ENCODE measurements around the gene TGM3. TPM values are rescaled to one million over a fixed set of nuclear protein-coding genes. Genes with fewer than 3 reads are reported as not detected.
A peak's percentile ranks its signal among the peaks of the same experiment; 100 is the strongest.

Gene TGM3
- polyA plus RNA-seq, 3 donors: not detected

- H2AFZ ChIP-seq (ENCODE audit: insufficient read depth, low read depth, low read length, poor library complexity, severe bottlenecking): no peak overlapping the region
- H3K36me3 ChIP-seq (replicated peaks in 1 of 2; ENCODE audit: control insufficient read depth in 1 of 2, insufficient read depth in 2 of 2, low read length in 2 of 2): no peaks in the 10 kb centered on the region
- WGBS (ENCODE audit: insufficient coverage): no CpG with 5 or more reads among the region's 4 CpGs
- intact Hi-C loops (cut with micrococcal nuclease): loop anchor here in 1 of 2 donors (10.0 kb wide), 1 partner anchor 61 kb away; no protein-coding TSS in a partner anchor
- no peak for DNase-seq
- H4K20me1 ChIP-seq (ENCODE audit: insufficient read depth, low read length): no peaks in the 10 kb centered on the region
- H3K9ac ChIP-seq (ENCODE audit: insufficient read depth, low read length, poor library complexity, severe bottlenecking): no peak overlapping the region
- Mint-ChIP-seq H3K4me3 (no peak overlapping the region), H3K36me3 (peaks cover 3 to 5% of the 10 kb centered on the region in 2 donors), H3K27ac (no peak overlapping the region), H3K27me3 (ENCODE audit: low read depth in 3 of 3) (peaks cover 0 to 8% (median 2%) of the 10 kb centered on the region in 3 donors), H3K9me3 (peaks cover 0 to 9% (median 0%) of the 10 kb centered on the region in 7 donors), H3K4me1 (peaks cover 35% of the 10 kb centered on the region)
- TF ChIP-seq CTCF (IDR thresholded peaks at IDR 0.05): no peak
- H3K4me1 ChIP-seq (ENCODE audit: control insufficient read depth in 1 of 2, insufficient read depth in 2 of 2, low read length in 2 of 2): peaks cover 35 to 36% of the 10 kb centered on the region in 2 donors
- no peaks in the 10 kb centered on the region for H3K79me2 ChIP-seq (ENCODE audit: insufficient read depth, low read length)
- no peak overlapping the region for H3K4me2 ChIP-seq (replicated peaks; ENCODE audit: extremely low read depth, low read length, poor library complexity, severe bottlenecking)
- no peak overlapping the region for H3K4me3 ChIP-seq (replicated peaks in 1 of 3; ENCODE audit: low read depth in 2 of 3, low read length in 3 of 3)
- H3K9me3 ChIP-seq (replicated peaks in 1 of 2; ENCODE audit: control insufficient read depth in 1 of 2, insufficient read depth in 1 of 2, low read length in 2 of 2): no peaks in the 10 kb centered on the region
- no peak overlapping the region for H3K27ac ChIP-seq (ENCODE audit: low read depth in 1 of 2, low read length in 2 of 2)
- H3K27me3 ChIP-seq (ENCODE audit: control insufficient read depth in 2 of 2, insufficient read depth in 2 of 2, low read length in 2 of 2): no peaks in the 10 kb centered on the region
Measured at GRCh38 chr20:2283706-2284423, 11.9 kb upstream of the TGM3 start.

GRCh38 chr20:2285193-2285592 lies 10.6 kb upstream of the TGM3 start:
- Histone ChIP-seq H2AFZ (ENCODE audit: insufficient read depth, low read depth, low read length, poor library complexity, severe bottlenecking) (no peak overlapping the region), H3K4me1 (ENCODE audit: control insufficient read depth in 1 of 2, insufficient read depth in 2 of 2, low read length in 2 of 2) (peaks cover 35 to 36% of the 10 kb centered on the region in 2 donors), H3K4me3 (replicated peaks in 1 of 3; ENCODE audit: low read depth in 2 of 3, low read length in 3 of 3) (no peak overlapping the region), H3K27ac (ENCODE audit: low read depth in 1 of 2, low read length in 2 of 2) (no peak overlapping the region), H3K9ac (ENCODE audit: insufficient read depth, low read length, poor library complexity, severe bottlenecking) (no peak overlapping the region), H3K36me3 (replicated peaks in 1 of 2; ENCODE audit: control insufficient read depth in 1 of 2, insufficient read depth in 2 of 2, low read length in 2 of 2) (no peaks in the 10 kb centered on the region), H3K79me2 (ENCODE audit: insufficient read depth, low read length) (no peaks in the 10 kb centered on the region), H3K4me2 (replicated peaks; ENCODE audit: extremely low read depth, low read length, poor library complexity, severe bottlenecking) (no peak overlapping the region), H3K9me3 (replicated peaks in 1 of 2; ENCODE audit: control insufficient read depth in 1 of 2, insufficient read depth in 1 of 2, low read length in 2 of 2) (no peaks in the 10 kb centered on the region), H4K20me1 (ENCODE audit: insufficient read depth, low read length) (no peaks in the 10 kb centered on the region), H3K27me3 (ENCODE audit: control insufficient read depth in 2 of 2, insufficient read depth in 2 of 2, low read length in 2 of 2) (no peaks in the 10 kb centered on the region)
- no peak for TF ChIP-seq CTCF (IDR thresholded peaks at IDR 0.05)
- peak overlapping the region in 1 of 7 donors; percentile 6 for H3K27ac Mint-ChIP-seq
- H3K36me3 Mint-ChIP-seq: peaks cover 0 to 8% of the 10 kb centered on the region in 2 donors
- no peak for DNase-seq
- intact Hi-C loops (cut with micrococcal nuclease): loop anchor here in 1 of 2 donors (5.0 to 10.0 kb wide), 2 partner anchors 33 to 60 kb away; no protein-coding TSS in a partner anchor
- H3K27me3 Mint-ChIP-seq (ENCODE audit: low read depth in 3 of 3): peaks cover 0 to 2% (median 2%) of the 10 kb centered on the region in 3 donors
- no peak overlapping the region for H3K4me3 Mint-ChIP-seq
- WGBS (ENCODE audit: insufficient coverage): no CpG with 5 or more reads among the region's 2 CpGs
- peaks cover 0 to 8% (median 0%) of the 10 kb centered on the region in 7 donors for H3K9me3 Mint-ChIP-seq
- peaks cover 33% of the 10 kb centered on the region for H3K4me1 Mint-ChIP-seq

All from CD14-positive monocyte (primary cell).